ENCODE data around the gene DGCR2.

DGCR2 gene

DNA sequence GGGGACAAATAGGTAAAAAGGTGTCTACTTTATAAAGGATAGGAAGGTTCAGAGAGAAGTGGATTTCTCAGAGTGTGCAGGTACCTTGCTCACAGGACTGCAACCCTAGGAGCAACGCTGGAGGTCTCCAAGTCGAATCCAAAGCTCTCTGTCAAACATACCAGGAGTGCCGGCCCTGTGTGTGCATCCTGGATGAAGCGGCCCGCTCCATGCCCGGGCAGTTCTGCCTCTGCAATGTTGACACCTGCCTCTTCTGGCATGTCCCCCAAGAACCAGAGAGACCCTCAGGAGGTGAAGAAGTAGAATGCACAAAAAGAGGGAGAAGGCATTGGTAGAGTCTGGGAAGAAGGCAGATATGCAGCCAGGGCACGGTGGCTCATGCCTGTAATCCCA, 5.8 kb upstream of the DGCR2 start:
- in situ Hi-C loops (cut with MboI; ENCODE audit: low sequenced_read_pairs): no loop called here

DNA sequence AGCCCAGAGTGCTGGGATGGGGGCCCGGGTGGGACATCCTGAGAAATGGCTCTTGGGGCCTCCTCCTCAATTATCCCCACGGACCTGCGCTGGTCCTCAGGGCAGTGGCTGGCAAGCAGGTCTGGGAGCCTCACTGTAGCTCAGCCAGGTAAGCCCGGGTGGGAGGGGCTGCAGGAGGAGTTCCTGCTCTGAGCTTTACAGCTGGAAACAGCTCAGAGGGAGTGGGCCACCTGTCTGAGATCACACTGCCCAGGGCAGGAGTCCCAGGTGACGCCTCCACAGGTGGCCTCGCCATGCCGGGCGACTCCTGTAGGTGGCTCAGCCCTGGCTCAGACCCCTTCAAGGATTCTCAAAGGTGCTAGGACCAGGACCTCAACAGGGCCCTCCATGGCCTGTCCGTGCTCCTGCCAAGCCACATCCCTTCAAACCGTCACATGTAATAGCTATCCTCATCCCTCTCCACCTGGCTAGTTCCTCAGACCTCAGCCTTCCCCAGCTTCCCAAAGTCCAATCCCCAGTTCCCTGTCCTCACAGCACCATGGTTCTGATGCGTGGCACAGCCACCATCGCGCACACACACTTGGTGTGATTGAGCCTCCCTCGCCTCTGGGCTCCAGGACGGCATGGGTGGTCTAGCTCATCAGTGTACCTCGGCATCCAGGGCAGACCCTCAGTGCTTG, 5.3 kb upstream of the DGCR2 start:
- in situ Hi-C loops (cut with MboI; ENCODE audit: low sequenced_read_pairs): no loop called here

DNA sequence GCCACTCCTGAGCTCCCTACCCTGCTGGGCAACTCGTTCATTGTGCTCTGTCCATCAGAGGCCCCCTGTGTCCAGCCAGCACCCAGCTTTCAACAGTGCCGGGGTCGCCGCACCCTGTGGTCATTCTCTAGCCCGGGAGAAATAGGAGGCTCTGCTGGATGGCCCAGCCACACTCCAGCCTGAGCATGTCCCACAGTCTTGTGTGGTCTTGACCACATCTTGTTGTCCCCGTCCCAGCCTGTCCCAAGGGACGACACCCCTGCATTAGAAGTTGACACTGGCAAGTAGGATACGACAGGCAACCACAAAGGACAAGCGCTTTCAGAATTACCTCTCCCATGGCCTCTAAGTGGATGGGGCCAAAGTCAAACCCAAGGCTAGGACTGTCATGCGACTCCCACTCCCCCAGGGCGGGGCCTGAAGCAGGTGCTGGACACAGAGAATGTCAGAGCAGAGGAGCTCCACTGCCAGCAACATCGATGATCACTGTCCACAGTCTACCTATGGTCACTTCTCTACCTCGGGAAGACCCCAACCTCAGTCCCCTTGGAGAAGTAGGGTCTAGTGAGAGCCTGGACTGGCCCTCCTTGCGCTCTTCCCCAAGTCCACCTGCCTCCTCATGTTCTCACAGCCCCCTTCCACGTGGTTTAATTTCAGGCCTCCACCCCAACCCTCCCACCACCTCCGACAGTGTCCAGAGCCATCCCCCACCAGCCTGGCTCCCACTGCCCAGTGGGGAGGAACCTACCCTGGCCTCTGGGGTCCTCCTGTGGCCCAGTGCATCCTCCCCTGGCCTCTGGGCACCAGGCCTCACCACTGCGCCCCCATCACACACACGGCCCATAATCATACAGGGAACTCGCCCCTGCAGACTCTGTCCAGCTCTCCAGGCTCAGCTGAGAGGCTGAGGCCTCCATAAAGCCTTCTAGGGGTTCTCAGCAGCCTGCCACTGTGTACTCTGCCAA, 4.4 kb upstream of the DGCR2 start:
- in situ Hi-C loops (cut with MboI; ENCODE audit: low sequenced_read_pairs): no loop called here

DNA sequence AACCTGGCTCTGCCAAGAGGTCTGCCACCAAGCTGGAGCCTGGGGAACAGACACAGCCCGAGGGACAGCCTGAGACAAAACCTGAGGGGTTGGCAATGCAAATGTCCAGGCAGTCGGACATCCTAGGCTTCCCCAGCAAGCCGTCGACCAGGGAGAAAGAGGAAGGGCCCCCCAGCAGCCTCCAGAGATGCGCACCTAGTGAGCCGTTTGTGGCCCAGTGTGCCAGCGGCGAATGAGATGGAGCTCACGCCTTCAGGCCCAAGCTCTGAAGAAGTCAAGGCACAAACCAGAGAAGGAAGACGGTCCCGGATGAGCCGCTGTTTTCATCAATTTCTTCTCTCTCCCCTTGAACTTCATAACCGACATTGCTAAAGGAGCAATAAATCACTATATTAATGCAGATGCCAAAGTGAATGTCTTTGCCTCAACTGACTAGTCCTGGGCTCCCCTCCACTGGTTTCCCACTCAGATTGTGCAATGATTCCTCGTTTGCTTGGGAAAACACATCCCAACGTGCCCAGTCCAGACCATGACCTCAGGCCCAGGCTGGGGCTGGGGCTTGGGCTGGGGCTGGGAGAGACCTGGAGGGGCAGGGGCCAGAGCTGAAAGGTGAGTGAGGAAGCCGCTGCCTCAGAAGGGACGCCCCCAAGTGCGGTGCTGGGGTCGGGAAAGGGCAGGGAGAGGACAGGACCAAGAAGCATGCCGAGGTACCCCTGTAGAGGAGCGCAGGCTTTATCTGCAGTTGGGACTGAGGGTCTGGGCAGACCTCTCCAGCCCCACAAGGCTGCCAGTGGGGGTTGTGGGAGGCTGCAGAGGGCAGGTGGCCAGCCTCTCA, 3.5 kb upstream of the DGCR2 start:
- in situ Hi-C loops (cut with MboI; ENCODE audit: low sequenced_read_pairs): no loop called here

DNA sequence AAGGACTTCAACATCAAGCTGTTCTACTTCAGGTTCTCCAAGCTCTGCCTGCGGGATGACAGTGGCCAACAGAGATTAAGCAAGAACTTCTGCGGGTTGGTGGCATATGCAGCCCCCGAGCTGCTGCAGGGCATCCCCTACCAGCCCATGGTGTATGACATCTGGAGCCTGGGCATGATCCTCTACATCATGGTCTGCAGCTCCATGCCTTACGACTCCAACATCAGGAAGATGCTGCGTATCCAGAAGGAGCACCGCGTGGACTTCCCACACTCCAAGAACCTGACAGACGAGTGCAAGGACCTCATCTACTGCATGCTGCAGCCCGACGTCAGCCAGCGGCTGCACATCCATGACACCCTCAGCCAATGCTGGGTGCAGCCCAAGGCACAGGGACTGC, 2.8 kb upstream of the DGCR2 start:
- in situ Hi-C loops (cut with MboI; ENCODE audit: low sequenced_read_pairs): no loop called here

DNA sequence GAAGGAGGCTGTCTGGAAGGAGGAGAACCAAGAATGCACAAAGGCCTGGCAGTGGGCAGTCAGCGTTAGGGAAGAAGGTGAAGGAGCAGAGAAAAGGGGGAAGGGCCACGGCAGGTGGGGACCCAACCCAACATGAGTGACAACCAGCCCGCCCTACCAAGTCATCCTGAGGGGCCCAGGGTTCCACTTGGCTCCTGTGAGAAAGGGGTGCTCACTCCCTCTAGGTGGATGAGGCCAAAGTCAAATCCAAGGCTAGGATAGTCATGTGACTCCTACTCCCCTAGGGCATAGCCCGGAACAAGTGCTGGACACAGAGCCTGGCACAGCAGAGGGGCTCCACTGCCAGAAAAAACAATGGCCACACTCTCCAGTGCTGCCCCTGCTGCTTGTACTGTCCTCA, 2.2 kb upstream of the DGCR2 start:
- in situ Hi-C loops (cut with MboI; ENCODE audit: low sequenced_read_pairs): no loop called here

DNA sequence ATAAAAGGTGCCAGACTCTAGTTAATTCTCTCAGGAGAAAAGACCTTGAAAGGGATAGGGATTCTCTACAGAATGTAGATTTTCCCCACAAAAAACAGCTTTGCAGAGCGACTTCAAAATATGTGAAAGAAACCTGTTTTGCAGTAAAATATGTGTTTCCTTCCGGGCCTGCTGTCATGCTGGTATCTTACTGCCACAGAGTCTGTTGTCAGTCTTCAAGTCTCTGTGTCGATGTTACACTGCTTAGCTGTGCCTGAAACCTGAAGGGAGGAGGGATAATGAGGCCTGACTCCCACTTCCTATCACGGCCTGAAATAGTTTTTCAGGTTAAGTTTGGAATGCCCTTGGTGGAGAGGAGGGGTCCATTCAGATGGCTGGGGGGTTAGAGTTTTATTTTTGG, 1.7 kb upstream of the DGCR2 start:
- in situ Hi-C loops (cut with MboI; ENCODE audit: low sequenced_read_pairs): no loop called here

DNA sequence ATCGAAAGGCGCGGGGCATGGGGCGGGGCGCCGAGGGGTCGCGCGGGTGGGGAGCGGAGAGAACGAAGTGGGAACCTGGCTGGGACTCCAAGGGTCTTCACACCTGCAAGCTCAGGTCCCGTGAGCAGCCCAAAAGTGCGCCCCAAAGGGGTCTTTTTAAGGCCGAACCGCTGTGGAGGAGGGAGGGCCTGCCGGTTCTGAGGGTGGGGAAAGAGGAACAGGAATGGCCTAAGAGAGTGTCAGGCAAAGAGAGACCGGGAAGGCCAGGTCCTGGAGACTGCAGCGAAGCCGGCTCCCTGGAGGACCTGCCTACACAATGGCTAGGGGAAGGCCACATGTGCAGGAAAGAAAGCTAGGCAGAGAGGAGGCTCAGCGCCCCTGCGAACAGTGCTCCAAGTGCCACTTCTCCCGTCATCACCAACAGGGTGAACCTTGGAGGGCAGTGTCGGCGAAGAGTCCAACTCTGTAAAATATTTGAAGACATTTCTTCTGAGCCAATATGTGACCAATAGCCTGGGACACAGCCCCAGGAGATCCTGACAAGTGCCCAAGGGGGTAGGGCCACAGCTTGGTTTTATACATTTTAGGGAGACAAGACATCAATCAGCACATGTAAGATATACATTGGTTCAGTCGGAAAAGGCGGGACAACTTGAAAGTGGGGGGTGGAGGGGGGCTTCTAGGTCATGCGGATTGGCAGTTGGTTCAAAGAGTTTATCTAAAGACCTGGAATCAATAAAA, 710 bp upstream of the DGCR2 start:
- in situ Hi-C loops (cut with MboI; ENCODE audit: low sequenced_read_pairs): no loop called here

DNA sequence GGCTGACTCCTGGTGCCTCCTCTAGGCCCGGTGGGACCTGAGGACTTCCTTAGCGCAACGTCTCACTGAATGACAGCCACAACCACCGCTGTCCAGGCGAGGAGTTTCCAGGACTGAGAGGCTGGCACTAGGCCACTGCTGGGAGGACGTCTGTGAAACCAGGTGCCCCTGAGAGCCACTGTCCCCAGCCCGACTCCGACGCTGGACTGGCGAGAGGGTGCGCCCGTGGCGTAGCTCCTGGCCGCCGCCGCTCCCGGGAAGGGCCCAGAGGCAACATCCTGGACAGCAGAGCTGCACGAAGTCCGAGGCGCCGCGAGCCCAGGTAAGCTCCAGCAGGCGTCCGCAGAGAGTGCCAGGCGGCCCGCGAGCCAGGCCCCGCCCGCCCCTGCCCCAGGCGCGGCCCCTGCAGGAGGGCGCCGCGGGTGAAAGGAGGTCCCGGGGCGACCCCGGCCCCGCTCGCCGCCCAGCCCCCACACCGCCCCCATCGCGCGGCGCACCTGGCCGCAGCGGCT, 525 bp downstream of the DGCR2 start:
- in situ Hi-C loops (cut with MboI; ENCODE audit: low sequenced_read_pairs): no loop called here

DNA sequence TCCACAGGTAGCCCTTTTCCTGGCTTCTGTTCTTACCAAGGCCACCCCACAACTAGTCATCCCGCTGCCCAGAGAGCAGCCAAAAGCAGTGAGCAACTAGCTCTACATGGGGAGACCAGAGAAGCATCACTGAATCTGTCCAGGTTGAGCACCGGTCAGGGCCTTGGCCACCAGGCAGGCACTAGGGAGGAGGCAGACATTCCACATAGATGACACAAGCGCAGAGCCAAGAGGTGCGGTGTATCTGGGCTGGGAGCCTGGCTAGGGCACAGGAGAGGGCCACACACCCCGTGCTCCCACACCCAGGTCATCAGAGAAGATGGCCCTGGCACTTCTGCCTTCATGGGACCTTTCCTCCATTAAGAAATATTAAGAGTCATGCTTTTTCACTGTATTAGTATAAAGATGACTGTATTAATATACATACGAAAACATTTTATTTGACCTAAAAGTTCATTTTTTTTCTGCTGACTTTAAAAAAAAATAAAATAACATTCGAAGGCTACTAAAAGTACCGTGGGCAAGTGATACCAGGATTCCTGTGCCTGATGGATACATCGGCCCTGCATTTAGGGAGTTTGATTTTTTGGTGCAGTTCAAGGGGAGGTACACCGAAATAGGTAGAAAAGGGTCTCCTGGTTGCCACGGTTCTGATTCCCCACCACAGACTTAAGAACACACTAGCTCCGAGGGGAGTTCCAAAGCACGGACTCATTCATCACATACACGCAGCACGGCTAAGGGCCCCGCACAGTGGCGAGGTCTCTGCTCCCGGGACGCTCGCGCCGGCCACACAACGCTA, 1.2 kb downstream of the DGCR2 start:
- in situ Hi-C loops (cut with MboI; ENCODE audit: low sequenced_read_pairs): no loop called here

DNA sequence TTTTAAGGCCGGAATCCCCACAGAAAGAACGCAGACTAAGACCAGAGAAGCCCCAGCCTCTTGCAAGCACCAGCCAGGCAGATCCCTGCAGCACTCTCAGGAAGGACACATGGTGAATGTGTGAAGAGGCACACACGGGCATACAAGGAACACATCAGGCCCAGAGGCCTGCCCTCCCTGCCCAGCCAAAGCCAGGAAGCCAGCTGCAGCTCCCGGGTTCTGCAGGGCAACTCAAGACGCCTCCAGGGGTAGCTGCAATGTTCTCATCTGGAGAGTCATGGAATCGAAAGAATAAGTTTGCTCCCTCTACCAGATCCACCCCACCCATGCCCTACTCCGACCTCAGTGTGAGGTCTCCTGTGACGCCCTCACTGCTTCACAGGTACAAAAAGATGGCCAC, 2.3 kb downstream of the DGCR2 start:
- in situ Hi-C loops (cut with MboI; ENCODE audit: low sequenced_read_pairs): no loop called here

DNA sequence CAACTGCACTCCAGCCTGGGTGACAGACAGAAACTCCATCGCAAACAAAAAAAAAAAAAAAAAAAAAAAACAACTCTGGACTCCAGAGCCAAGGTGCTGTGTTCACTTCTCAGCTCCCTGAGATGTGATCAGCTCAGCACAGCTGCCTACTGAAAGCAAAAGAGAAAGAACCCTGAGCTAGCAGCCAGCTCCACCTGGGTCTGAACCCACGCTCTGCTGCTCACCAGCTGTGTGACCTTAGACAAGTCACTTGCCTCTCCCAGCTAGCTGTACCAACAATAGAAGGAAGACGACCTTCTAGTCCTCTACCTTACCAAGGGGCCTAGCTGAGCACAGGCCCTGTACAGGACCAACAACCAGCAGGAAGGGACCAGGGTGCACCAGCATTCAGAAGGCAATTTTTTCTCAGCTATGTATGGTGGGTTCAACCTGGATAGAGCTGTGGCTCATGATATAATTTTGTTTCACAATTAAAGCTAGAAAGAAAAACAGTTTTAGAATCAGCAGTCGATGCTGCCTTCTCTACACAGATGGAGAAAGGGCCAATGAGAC, 3.8 kb downstream of the DGCR2 start:
- in situ Hi-C loops (cut with MboI; ENCODE audit: low sequenced_read_pairs): no loop called here

DNA sequence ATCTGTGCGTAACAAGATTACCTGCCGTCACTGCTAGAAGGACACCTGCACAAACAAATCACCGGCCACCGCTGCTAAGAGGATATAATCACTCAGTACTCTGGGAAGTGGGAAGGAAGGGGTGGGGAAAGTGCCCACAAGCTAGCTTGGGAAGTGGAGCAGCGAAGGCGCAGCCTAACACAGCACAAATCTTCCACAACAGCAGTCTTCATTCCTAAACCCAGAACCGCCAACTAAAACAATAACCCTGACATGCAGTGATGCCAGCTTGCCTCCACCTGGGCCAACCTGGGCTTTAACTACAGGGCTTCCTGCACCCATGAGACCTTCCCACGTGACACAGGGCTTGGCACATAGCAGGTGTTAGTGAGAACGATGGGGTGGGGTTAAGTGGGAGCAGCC, 5.1 kb downstream of the DGCR2 start:
- in situ Hi-C loops (cut with MboI; ENCODE audit: low sequenced_read_pairs): no loop called here

DNA sequence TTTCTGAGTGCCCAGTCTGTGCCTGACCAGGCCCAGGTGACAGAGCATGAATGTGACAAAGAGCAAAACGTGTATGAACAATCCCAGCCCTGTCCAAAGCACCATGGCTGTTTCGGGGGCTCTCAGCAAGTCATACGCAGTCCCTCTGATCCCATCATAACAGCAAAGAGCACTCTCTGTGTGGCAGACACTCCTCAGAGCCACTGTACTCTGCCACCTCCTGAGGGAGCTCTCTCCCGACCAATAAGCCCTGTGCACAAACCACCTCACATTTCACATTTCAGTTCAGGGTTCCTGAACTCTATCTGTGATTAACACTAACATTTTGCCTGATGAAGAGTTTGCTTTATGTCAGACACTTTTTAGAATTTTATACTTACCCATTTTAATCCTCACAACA, 6.6 kb downstream of the DGCR2 start:
- in situ Hi-C loops (cut with MboI; ENCODE audit: low sequenced_read_pairs): no loop called here

DNA sequence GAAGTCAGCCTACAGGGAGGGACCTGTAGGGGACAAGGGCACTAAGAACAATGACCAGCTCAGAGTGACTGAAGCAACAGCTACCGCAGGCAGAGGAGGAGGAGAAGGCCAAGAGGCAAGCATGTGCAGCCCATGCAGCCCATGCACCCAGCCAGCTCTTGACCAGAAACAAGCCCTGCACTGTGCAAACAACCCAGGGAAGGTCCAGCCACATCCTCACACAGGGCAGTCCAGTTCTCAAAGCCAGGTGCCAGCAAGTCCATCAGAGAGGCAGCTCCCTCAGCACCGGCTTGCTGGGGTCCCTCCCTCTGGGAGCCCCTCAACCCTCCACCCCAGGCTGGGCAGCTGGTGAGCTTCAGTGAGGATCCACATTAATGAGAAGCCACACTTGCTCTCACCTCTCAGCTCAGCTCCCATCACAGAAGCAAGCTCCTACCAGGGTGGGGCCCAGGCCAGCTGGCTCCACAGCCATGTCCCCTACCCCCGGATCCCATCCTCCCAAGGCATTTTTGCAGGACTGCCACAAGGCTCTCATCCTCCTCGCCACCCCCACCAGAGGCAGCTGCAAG, 7.1 kb downstream of the DGCR2 start:
- in situ Hi-C loops (cut with MboI; ENCODE audit: low sequenced_read_pairs): no loop called here

DNA sequence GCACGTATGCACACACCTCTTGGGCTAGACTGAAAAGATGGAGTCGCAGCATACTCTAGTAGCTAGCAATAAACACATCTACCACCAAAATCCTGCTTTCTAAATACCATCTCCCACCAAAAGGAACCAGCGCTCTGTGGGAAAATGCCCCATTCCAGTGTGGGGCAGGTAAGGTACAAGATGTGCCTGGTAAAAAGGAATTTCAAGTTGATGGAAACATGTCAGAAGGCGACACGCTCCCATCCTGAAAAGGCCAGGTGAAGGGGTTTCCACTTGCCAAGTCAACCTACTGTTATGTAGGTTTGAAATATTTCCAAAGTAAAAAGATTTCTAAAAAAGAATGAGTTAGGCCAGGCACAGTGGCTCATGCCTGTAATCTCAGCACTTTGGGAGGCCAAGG, 8.8 kb downstream of the DGCR2 start:
- in situ Hi-C loops (cut with MboI; ENCODE audit: low sequenced_read_pairs): no loop called here

DNA sequence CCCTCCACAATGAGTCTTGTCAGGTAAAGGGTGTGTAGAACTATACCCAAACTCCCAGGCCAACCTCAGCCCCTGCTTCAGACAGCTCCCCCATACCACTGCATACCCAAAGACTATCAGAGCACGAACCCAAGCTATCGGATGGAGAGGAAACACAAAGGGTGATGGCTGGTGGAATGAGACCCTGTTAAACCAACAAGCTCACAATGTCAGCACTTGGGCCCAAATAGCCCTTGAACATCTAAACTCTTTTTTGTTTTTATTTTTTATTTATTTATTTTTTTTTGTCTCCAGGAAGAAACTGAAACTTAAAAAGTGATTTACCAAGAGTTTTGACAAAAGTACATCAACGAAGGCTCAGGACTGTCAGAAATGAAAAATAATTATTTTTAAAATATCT, 10.6 kb downstream of the DGCR2 start:
- in situ Hi-C loops (cut with MboI; ENCODE audit: low sequenced_read_pairs): no loop called here

DNA sequence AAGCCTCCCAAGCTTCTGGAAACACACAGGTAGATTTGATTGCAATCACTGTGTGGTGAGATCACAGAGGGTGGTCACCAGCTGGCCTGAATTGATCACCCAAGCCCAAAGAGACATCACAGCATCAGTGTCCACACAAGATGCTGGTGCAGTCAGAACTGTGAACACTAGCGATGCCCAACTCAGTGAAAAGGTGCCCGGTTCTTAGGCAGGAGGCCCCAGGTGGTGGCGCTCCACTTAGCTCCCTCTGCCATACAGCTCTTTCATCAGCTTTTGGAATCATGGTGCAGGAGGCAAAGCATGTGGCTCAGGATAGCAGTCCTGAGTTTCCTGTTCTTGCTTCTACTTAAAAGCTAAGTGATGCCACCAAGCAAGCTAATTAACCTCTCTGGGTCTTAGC, 11.1 kb downstream of the DGCR2 start:
- in situ Hi-C loops (cut with MboI; ENCODE audit: low sequenced_read_pairs): no loop called here

DNA sequence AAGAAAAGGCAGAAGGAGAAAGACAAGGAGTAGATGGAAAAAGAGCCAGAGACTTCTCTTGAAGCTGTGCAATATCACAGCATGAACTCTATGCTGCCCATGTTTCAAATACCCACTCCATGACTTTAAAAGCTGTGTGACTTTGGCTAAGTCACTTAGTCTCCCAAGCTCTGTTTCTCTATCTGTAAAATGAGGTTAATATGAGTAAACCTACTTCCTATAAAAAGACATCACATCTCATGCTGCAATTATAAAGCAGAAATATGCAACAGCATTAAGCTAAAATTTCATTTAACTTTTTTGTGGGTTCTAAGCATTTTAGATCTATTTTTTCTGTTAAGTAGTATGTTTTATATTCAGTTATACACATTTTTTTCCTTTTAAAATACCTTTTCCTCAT, 11.6 kb downstream of the DGCR2 start:
- in situ Hi-C loops (cut with MboI; ENCODE audit: low sequenced_read_pairs): no loop called here

Measured in HL-60/S4 treated with phorbol 12-myristate 13-acetate at 8.2 ng/mL for 4 days and 3 days (cell line).